ENCODE results near the gene HSDL2.

- TF ChIP-seq CTCF (IDR thresholded peaks at IDR 0.05) (no peak), POLR2A (IDR thresholded peaks at IDR 0.05) (no peak)
Observed at GRCh38 chr9:112384690-112385089, 4.8 kb downstream of the HSDL2 start.

All from heart left ventricle (tissue), 13 donors.